Epithelial cell of proximal tubule (primary cell): Measurements from ENCODE around the gene SNX13. TPM values are rescaled to one million over a fixed set of nuclear protein-coding genes. Genes with fewer than 3 reads are reported as not detected.

ENCODE experiments used
- DNase-seq: peaks from one replicate; pipeline ENCODE4 v3.0.0-alpha.2; 2011; ENCODE audit warnings: low read depth
- H3K4me3 ChIP-seq: 2 replicates; pipeline ENCODE4 v1.5.1; 2011; ENCODE audit warnings: low read depth, mild to moderate bottlenecking, low read length
- total RNA-seq: library from RNA; depleted of rRNA; stranded (reverse); fragments of >200 nt; gene quantifications from 2 replicates; pipeline ENCODE4 v1.2.3, GENCODE V29; 2015
- TF ChIP-seq, protein P1 (sequence below): conservative IDR thresholded peaks from 2 replicates; pipeline ENCODE4 v1.5.1; 2012; ENCODE audit warnings: low read depth, mild to moderate bottlenecking, low read length

Gene SNX13
- total RNA-seq, 1 donor from 2014 or later = 10.8 TPM

DNA sequence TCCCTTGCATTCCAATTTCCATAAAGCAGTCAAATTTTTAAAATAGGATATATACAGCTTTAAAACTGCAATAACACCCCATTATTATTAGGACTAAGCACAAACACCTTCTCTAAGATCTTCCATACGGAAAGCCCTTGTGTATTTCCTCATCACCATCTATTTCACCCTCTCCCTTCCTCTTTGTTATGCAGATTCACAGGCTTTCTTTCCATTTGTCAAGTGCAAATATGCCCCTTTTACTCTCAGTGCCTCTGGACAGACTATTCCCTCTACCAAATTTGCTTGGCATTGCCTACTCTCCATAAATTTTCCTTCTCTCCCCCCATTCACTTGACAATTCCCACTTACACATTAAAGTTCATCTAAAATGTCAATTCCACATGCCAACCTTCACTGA, 61.7 kb downstream of the SNX13 start:
- H3K4me3 ChIP-seq = no peak overlapping the region
- TF ChIP-seq, protein P1, sequence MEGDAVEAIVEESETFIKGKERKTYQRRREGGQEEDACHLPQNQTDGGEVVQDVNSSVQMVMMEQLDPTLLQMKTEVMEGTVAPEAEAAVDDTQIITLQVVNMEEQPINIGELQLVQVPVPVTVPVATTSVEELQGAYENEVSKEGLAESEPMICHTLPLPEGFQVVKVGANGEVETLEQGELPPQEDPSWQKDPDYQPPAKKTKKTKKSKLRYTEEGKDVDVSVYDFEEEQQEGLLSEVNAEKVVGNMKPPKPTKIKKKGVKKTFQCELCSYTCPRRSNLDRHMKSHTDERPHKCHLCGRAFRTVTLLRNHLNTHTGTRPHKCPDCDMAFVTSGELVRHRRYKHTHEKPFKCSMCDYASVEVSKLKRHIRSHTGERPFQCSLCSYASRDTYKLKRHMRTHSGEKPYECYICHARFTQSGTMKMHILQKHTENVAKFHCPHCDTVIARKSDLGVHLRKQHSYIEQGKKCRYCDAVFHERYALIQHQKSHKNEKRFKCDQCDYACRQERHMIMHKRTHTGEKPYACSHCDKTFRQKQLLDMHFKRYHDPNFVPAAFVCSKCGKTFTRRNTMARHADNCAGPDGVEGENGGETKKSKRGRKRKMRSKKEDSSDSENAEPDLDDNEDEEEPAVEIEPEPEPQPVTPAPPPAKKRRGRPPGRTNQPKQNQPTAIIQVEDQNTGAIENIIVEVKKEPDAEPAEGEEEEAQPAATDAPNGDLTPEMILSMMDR = no peak
- DNase-seq = no peak

DNA sequence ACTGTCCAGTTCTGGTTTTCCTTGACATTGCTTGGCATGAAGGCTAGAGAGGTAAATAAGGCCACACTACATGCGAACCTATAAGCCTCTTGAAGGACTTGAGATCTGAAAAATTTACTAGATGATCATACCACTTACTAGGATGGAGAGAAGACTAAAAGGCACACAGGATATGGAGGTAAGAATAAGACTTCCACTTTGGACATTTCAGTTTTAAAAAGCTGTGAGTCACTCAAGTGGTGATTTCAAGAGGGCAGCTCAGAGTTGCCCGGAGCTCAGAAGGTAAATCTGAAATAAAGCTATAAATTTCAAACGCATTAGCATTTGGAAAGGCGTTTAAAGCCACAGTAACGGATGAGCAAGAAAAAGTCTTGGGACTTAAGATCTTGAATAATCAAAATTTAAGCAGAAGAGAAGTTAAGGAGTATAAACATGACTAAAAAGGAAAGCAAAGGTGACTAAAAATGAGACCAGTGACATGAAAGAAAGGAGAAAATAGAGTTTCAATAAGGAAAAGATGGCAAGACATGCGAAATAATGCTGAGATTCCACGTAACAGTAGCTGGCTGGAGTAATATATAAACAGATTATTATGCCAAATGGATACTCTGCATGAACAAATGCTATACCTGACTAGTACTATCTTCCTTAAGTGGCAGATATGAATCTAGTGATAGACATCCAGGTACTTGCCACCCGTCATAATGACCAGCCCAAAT, 68.3 kb downstream of the SNX13 start:
- TF ChIP-seq, protein P1 = no peak
- DNase-seq = no peak
- H3K4me3 ChIP-seq = no peak overlapping the region

DNA sequence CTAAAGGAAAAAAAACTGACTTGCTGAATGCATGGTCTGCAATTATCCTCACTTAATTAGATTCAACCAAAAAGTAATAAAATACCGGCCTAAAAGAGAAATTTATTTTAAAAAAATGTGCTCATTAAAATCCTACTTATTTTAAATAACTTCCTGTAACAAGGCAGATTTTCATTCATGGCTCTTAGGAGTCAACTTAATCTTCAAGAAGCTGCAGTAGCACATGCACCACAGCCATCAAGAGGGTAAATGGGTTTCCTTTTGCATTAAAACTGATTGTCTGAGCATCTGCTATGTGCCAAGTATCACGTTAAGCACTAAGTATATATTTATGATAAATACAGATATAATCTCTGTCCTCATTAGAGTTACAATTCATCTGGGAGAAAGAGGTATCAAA, 69.9 kb downstream of the SNX13 start:
- H3K4me3 ChIP-seq = no peak overlapping the region
- DNase-seq = no peak
- TF ChIP-seq, protein P1 = no peak

DNA sequence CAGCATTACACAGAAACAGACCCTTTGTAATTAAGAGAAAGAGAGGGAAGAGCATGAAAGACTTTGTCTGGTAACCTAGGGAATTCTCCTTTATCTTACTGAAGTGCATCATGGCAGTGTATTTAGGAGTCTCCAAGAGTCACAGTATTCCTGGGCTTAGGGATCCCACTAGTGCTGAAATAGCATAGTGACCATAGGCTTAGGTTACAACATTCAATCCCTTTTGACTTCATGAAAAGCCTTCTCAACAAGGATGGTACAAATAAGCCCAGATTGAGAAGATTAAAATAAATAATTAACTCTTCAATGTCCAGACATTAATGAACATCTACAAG, 76.5 kb downstream of the SNX13 start:
- DNase-seq = no peak

DNA sequence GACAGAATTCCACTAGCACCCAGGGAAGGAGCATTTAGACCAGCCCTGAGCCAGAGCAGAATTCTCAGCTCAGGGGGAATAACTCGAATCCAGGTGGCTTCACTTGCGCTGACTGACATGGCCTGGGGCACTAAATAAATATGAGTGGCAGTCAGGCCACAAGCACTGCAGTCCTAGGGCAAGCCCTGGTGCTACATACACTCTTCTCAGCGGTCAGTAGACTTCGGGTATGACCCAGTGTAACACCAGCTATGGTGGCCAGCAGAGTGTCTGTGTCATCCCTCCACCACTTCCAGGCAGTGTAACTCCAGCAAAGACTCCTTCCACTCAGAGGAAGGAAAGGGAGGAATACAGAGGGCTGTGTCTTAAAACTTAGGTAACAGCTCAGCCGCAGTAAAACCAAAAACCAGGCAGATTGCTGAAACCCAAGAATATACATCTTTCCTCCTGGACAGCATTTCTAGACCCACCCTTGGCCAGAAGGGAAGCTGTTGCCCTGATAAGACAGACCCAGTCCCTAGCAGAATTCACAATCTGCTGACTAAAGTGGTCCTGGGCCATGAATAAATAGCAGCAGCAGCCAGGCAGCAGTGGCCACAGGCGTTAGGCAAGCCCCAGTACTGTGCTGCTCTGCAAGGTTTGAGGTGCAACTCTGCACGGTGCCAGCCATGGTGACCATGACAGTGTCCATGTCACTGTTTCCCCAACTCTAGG, 77.0 kb downstream of the SNX13 start:
- H3K4me3 ChIP-seq = no peak overlapping the region
- DNase-seq = no peak
- TF ChIP-seq, protein P1 = no peak

More for the DNA sequence above, 76.5 kb downstream of the SNX13 start:
- TF ChIP-seq, protein P1 = no peak
- no peak overlapping the region for H3K4me3 ChIP-seq

DNA sequence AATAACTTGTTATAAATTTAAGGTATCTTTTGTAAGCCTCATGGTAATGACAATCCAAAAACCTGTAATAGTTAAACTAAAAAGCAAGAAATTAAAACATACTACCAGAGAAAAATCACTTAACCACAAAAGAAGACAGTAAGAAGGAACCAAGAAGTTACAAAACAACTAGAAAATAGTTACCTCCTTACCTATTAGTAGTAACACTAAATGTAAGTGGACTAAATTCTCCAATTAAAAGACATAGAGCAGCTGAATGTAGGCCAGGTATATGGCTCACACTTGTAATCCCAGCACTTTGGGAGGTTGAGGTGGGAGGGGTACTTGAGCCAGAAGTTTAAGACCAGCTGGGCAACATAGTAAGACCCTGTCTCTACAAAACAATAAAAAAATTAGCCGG, 84.0 kb downstream of the SNX13 start:
- no peak for DNase-seq
- H3K4me3 ChIP-seq = no peak overlapping the region
- TF ChIP-seq, protein P1 = no peak

DNA sequence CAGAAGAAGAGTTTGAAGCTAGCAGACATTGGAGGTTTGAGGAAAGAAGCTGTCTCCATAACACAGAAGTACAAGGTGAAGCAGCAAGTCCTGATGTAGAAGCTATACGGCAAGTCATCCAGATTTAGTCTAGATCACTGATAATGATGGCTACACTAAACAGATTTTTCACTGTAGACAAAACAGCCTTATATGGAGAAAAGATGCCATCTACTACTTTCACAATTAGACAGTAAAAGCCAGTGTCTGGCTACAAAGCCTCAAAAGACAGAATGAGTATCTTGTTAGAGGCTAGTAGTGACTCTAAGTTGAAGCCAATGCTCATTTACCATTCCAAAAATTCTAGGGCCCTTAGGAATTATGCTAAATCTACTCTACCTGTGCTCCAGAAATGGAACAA, 85.1 kb downstream of the SNX13 start:
- TF ChIP-seq, protein P1 = no peak
- no peak for DNase-seq

More for the DNA sequence above, 85.1 kb downstream of the SNX13 start:
- no peak overlapping the region for H3K4me3 ChIP-seq
